Stimulated activated CD4-positive, alpha-beta T cell treated with anti-CD3 and anti-CD28 coated beads, TNF-alpha, amount 100 ng/mL, for 48 hours (primary cell): ENCODE results near the gene IGFALS.

Experiments used
- DNase-seq, 3 donors: peaks; one replicate each; pipeline ENCODE4 v3.0.0-alpha.2; 2020; ENCODE audit warnings: low read depth in 3 of 3

IGFALS gene

GRCh38 chr16:1766231-1766630 lies 27.3 kb downstream of the IGFALS start:
- DNase-seq = no peak

GRCh38 chr16:1765826-1766225 lies 27.7 kb downstream of the IGFALS start:
- DNase-seq = no peak

GRCh38 chr16:1764971-1765370 lies 28.5 kb downstream of the IGFALS start:
- DNase-seq = no peak

- DNase-seq = no peak
These were observed 29.7 kb downstream of the IGFALS start for GRCh38 chr16:1763521-1764511.

- DNase-seq = no peak
These were observed 30.5 kb downstream of the IGFALS start for GRCh38 chr16:1762879-1763520.

- DNase-seq = no peak
These were observed 31.2 kb downstream of the IGFALS start for GRCh38 chr16:1762196-1762878.

GRCh38 chr16:1761751-1762150 lies 31.8 kb downstream of the IGFALS start:
- DNase-seq = no peak

GRCh38 chr16:1760911-1761310 lies 32.6 kb downstream of the IGFALS start:
- no peak for DNase-seq

- no peak for DNase-seq
These were observed 34.0 kb downstream of the IGFALS start for GRCh38 chr16:1759511-1759910.

GRCh38 chr16:1758923-1759322 lies 34.6 kb downstream of the IGFALS start:
- DNase-seq = no peak

GRCh38 chr16:1757714-1758461 lies 35.6 kb downstream of the IGFALS start:
- no peak for DNase-seq

GRCh38 chr16:1754204-1754603 lies 39.3 kb downstream of the IGFALS start:
- DNase-seq = no peak

- DNase-seq = no peak
These were observed 40.7 kb downstream of the IGFALS start for GRCh38 chr16:1752853-1753252.

- DNase-seq = no peak
These were observed 41.6 kb downstream of the IGFALS start for GRCh38 chr16:1751946-1752345.

GRCh38 chr16:1749152-1750117 lies 44.1 kb downstream of the IGFALS start:
- DNase-seq = no peak

GRCh38 chr16:1747934-1748333 lies 45.6 kb downstream of the IGFALS start:
- no peak for DNase-seq

GRCh38 chr16:1746693-1747195 lies 46.8 kb downstream of the IGFALS start:
- no peak for DNase-seq

GRCh38 chr16:1745900-1746692 lies 47.4 kb downstream of the IGFALS start:
- DNase-seq = no peak

- DNase-seq = no peak
These were observed 48.2 kb downstream of the IGFALS start for GRCh38 chr16:1745181-1745899.
